H9 (cell line): ENCODE data around the gene NOL11. TPM values are rescaled to one million over a fixed set of nuclear protein-coding genes. Genes with fewer than 3 reads are reported as not detected.
"Not testable (repeated sequence)": the region's sequence is repeated elsewhere in the genome, so short reads cannot be mapped to it uniquely, and the experiment has no call there.

Source experiments
- DNase-seq: peaks from one replicate; pipeline ENCODE4 v3.0.0-alpha.2; 2017
- H2AFZ ChIP-seq: one replicate; pipeline ENCODE4 v1.6.1; 2013; ENCODE audit warnings: mild to moderate bottlenecking, low read length, control low read depth, moderate library complexity
- H2AK5ac ChIP-seq: 2 replicates; pipeline ENCODE4 v1.6.1; 2013; ENCODE audit warnings: low read length, control low read depth, mixed read lengths; ENCODE audit not compliant: insufficient read length
- H2BK120ac ChIP-seq: one replicate; pipeline ENCODE4 v1.6.1; 2013; ENCODE audit warnings: low read depth, mild to moderate bottlenecking, low read length, control low read depth, inconsistent platforms; ENCODE audit not compliant: poor library complexity, severe bottlenecking
- H2BK12ac ChIP-seq: 2 replicates; pipeline ENCODE4 v1.6.1; 2013; ENCODE audit warnings: low read length, control low read depth, mixed read lengths, low read depth; ENCODE audit not compliant: insufficient read length
- H2BK15ac ChIP-seq: 2 replicates; pipeline ENCODE4 v1.6.1; 2013; ENCODE audit warnings: low read depth, low read length, control low read depth
- H2BK20ac ChIP-seq: one replicate; pipeline ENCODE4 v1.6.1; 2013; ENCODE audit warnings: low read depth, mild to moderate bottlenecking, low read length, control low read depth, inconsistent platforms; ENCODE audit not compliant: poor library complexity, severe bottlenecking
- H2BK5ac ChIP-seq: 2 replicates; pipeline ENCODE4 v1.6.1; 2013; ENCODE audit warnings: low read length, control low read depth, mixed read lengths; ENCODE audit not compliant: insufficient read length
- H3K14ac ChIP-seq: 2 replicates; pipeline ENCODE4 v1.6.1; 2013; ENCODE audit warnings: low read length, control low read depth; ENCODE audit not compliant: insufficient read depth
- H3K18ac ChIP-seq: 2 replicates; pipeline ENCODE4 v1.6.1; 2013; ENCODE audit warnings: low read depth, mild to moderate bottlenecking, mixed read lengths, low read length, control low read depth; ENCODE audit not compliant: insufficient read length
- H3K23ac ChIP-seq: 2 replicates; pipeline ENCODE4 v1.6.1; 2013; ENCODE audit warnings: low read length, control low read depth, mixed read lengths, low read depth; ENCODE audit not compliant: insufficient read length
- H3K23me2 ChIP-seq: 2 replicates; pipeline ENCODE4 v1.6.1; 2013; ENCODE audit warnings: low read depth, mild to moderate bottlenecking, mixed read lengths, low read length, control low read depth; ENCODE audit not compliant: insufficient read length, poor library complexity, severe bottlenecking
- H3K27ac ChIP-seq: 2 replicates; pipeline ENCODE4 v1.5.1; 2013; ENCODE audit warnings: low read length, control low read depth, mixed read lengths, low read depth; ENCODE audit not compliant: insufficient read length
- H3K27me3 ChIP-seq: 2 replicates; pipeline ENCODE4 v1.6.1; 2013; ENCODE audit warnings: low read length, control low read depth, inconsistent platforms; ENCODE audit not compliant: insufficient read depth
- H3K4ac ChIP-seq: 2 replicates; pipeline ENCODE4 v1.6.1; 2013; ENCODE audit warnings: low read depth, mild to moderate bottlenecking, control low read depth, inconsistent platforms, low read length, moderate library complexity
- H3K4me1 ChIP-seq: 2 replicates; pipeline ENCODE4 v1.6.1; 2013; ENCODE audit warnings: low read length, control low read depth, inconsistent platforms; ENCODE audit not compliant: insufficient read depth
- H3K4me2 ChIP-seq: 2 replicates; pipeline ENCODE4 v1.6.1; 2013; ENCODE audit warnings: low read length, control low read depth, mixed read lengths; ENCODE audit not compliant: insufficient read length, insufficient read depth
- H3K56ac ChIP-seq: 2 replicates; pipeline ENCODE4 v1.6.1; 2013; ENCODE audit warnings: low read depth, mild to moderate bottlenecking, mixed read lengths, low read length, control low read depth; ENCODE audit not compliant: insufficient read length
- H3K79me1 ChIP-seq: 2 replicates; pipeline ENCODE4 v1.6.1; 2013; ENCODE audit warnings: low read depth, mild to moderate bottlenecking, moderate library complexity, low read length, control low read depth, inconsistent platforms; ENCODE audit not compliant: insufficient read depth, poor library complexity, severe bottlenecking
- H3K79me2 ChIP-seq: 2 replicates; pipeline ENCODE4 v1.6.1; 2013; ENCODE audit warnings: low read length, control low read depth, inconsistent platforms; ENCODE audit not compliant: insufficient read depth
- H3K9ac ChIP-seq: 2 replicates; pipeline ENCODE4 v1.6.1; 2013; ENCODE audit warnings: low read length, control low read depth, mixed read lengths; ENCODE audit not compliant: insufficient read length; ENCODE audit errors: extremely low read depth
- H3K9me3 ChIP-seq: one replicate; pipeline ENCODE4 v1.6.1; 2013; ENCODE audit warnings: low read depth, low read length, inconsistent platforms; ENCODE audit not compliant: control insufficient read depth
- H3T11ph ChIP-seq: one replicate; pipeline ENCODE4 v1.6.1; 2013; ENCODE audit warnings: mild to moderate bottlenecking, low read length, control low read depth, inconsistent platforms
- H4K20me1 ChIP-seq: one replicate; pipeline ENCODE4 v1.6.1; 2013; ENCODE audit not compliant: control insufficient read depth, insufficient read length, insufficient read depth
- H4K5ac ChIP-seq: 2 replicates; pipeline ENCODE4 v1.6.1; 2013; ENCODE audit warnings: low read depth, mild to moderate bottlenecking, mixed read lengths, low read length, control low read depth; ENCODE audit not compliant: insufficient read length
- H4K8ac ChIP-seq: replicated peaks from 2 replicates; pipeline ENCODE4 v1.6.1; 2013; ENCODE audit warnings: low read length, control low read depth, mixed read lengths, low read depth; ENCODE audit not compliant: insufficient read length
- H4K91ac ChIP-seq: 2 replicates; pipeline ENCODE4 v1.6.1; 2013; ENCODE audit warnings: low read depth, mild to moderate bottlenecking, moderate library complexity, mixed read lengths, low read length, control low read depth; ENCODE audit not compliant: insufficient read length
- H3K27ac Mint-ChIP-seq, 3 experiments: 2 replicates in 2 of 3; 3 replicates in 1 of 3; pipeline ENCODE4 v1.8.0; 2020 to 2021; ENCODE audit warnings: mixed read lengths in 3 of 3, mild to moderate bottlenecking in 1 of 3, moderate library complexity in 1 of 3
- H3K27me3 Mint-ChIP-seq: 2 replicates; pipeline ENCODE4 v1.8.0; 2021; ENCODE audit warnings: low read depth, mild to moderate bottlenecking, moderate library complexity, mixed read lengths
- H3K36me3 Mint-ChIP-seq, 3 experiments: 2 replicates in 2 of 3; 3 replicates in 1 of 3; pipeline ENCODE4 v1.8.0; 2020 to 2021; ENCODE audit warnings: low read depth in 3 of 3, mixed read lengths in 3 of 3; ENCODE audit not compliant: insufficient read depth in 1 of 3
- H3K4me1 Mint-ChIP-seq, 2 experiments: 2 replicates each; pipeline ENCODE4 v1.8.0; 2020; ENCODE audit warnings: mixed read lengths in 2 of 2
- H3K4me3 Mint-ChIP-seq, 2 experiments: 2 replicates in 1 of 2; 3 replicates in 1 of 2; pipeline ENCODE4 v1.8.0; 2020 to 2021; ENCODE audit warnings: mild to moderate bottlenecking in 2 of 2, mixed read lengths in 2 of 2, moderate library complexity in 1 of 2
- H3K9me3 Mint-ChIP-seq, 2 experiments: 2 replicates in 1 of 2; 3 replicates in 1 of 2; pipeline ENCODE4 v1.8.0; 2020; ENCODE audit warnings: mild to moderate bottlenecking in 2 of 2, mixed read lengths in 2 of 2, moderate library complexity in 1 of 2
- CTCF ChIP-seq: fragments of 200-600 bp; sonication (generic); conservative IDR thresholded peaks from 3 replicates; pipeline ENCODE4 v1.8.0; 2021; ENCODE audit warnings: antibody characterized with exemption, mild to moderate bottlenecking
- WGBS: extraction: QIAGEN DNeasy Blood & Tissue Kit; methylation state at CpG from one replicate; pipeline ENCODE4 v1.1.7; 2013; ENCODE audit warnings: missing lambda C conversion rate, low lambda C conversion rate, mixed read lengths; ENCODE audit not compliant: insufficient read length; ENCODE audit errors: extremely low coverage; 5-methylcytosine and 5-hydroxymethylcytosine counted together
- total RNA-seq: library from RNA; stranded (reverse); gene quantifications from 2 replicates; pipeline ENCODE4 v1.2.1, GENCODE V29; 2021

Gene NOL11
- total RNA-seq, 1 experiment from 2014 or later, result 114 TPM

DNA sequence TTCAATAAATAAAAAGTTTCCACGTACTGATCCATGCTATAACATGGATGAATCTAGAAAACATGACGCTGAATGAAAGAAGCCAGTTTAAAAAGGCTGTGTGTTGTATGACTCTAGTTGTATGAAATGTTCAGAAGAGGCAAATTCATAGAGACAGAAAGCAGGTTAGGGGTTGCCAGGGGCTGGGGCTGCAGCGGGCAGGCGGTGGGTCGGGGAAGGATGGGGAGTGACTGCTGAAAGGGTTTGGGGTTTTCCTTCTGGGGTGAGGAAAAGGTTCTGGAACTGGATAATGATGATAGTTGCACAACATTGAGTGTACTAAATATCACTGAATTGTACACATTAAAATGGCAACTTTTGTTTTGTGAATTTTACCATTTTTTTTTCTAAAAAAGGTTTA lies 36.3 kb downstream of the NOL11 start:
- H3K4me2 ChIP-seq, result no peak overlapping the region
- H3K4me3 Mint-ChIP-seq, result 0 out of 5 replicates have a peak overlapping the region, but pooled peaks of 1 of the 2 experiments have one; percentile 3
- H3T11ph ChIP-seq, result no peak overlapping the region
- H3K9me3 ChIP-seq, result no peaks in the 10 kb centered on the region
- H3K23me2 ChIP-seq, result no peaks in the 10 kb centered on the region
- H2BK12ac ChIP-seq, result no peak overlapping the region
- no peak overlapping the region for H2BK15ac ChIP-seq
- H2BK120ac ChIP-seq, result no peak overlapping the region
- H3K27ac Mint-ChIP-seq, result peak overlapping the region; percentile 30 to 95 (median 59); a peak in 4 of 7 replicates
- no peak overlapping the region for H3K56ac ChIP-seq
- no peak overlapping the region for H4K8ac ChIP-seq
- H3K27me3 ChIP-seq, result no peaks in the 10 kb centered on the region
- H4K91ac ChIP-seq, result no peak overlapping the region
- H3K4me1 ChIP-seq, result peaks cover 4% of the 10 kb centered on the region; the same call in 1 of the 2 replicates
- H2BK20ac ChIP-seq, result no peak overlapping the region
- H4K5ac ChIP-seq, result no peak overlapping the region
- no peaks in the 10 kb centered on the region for H3K79me1 ChIP-seq
- peaks cover 43 to 46% of the 10 kb centered on the region in 2 experiments for H3K4me1 Mint-ChIP-seq
- no peak overlapping the region for H3K27ac ChIP-seq
- H3K23ac ChIP-seq, result no peak overlapping the region
- no peak overlapping the region for H3K18ac ChIP-seq
- H4K20me1 ChIP-seq, result no peaks in the 10 kb centered on the region
- no CpG with 5 or more reads among the region's 5 CpGs for WGBS
- DNase-seq, result no peak
- no peak overlapping the region for H2AFZ ChIP-seq
- H3K9me3 Mint-ChIP-seq, result peaks cover 14 to 17% of the 10 kb centered on the region in 2 experiments
- no peak overlapping the region for H3K9ac ChIP-seq
- no peak overlapping the region for H2BK5ac ChIP-seq
- H3K36me3 Mint-ChIP-seq, result peaks cover 20 to 43% (median 29%) of the 10 kb centered on the region in 3 experiments
- H3K4ac ChIP-seq, result no peak overlapping the region
- no peaks in the 10 kb centered on the region for H3K79me2 ChIP-seq
- H3K14ac ChIP-seq, result no peak overlapping the region
- TF ChIP-seq CTCF, result no peak
- H3K27me3 Mint-ChIP-seq, result no peaks in the 10 kb centered on the region
- H2AK5ac ChIP-seq, result no peak overlapping the region

GRCh38 chr17:67754686-67755085 lies 37.0 kb downstream of the NOL11 start:
- not testable (repeated sequence) for H2BK5ac ChIP-seq, H3K79me1 ChIP-seq, H3K27ac ChIP-seq, H3K4ac ChIP-seq, DNase-seq, H3K4me1 ChIP-seq, H3K27me3 ChIP-seq, H3K9me3 ChIP-seq, H4K5ac ChIP-seq, H4K8ac ChIP-seq, H3K23me2 ChIP-seq, H3K14ac ChIP-seq, H2BK120ac ChIP-seq, H2BK15ac ChIP-seq, H3K18ac ChIP-seq, H3K27me3 Mint-ChIP-seq, H3K56ac ChIP-seq, H2AK5ac ChIP-seq, H2AFZ ChIP-seq, H3K4me2 ChIP-seq, H3K23ac ChIP-seq, H4K91ac ChIP-seq, H2BK12ac ChIP-seq, H3K4me3 Mint-ChIP-seq, H3T11ph ChIP-seq, H3K79me2 ChIP-seq, H3K9ac ChIP-seq, H2BK20ac ChIP-seq, H4K20me1 ChIP-seq
- Mint-ChIP-seq H3K4me1 (peaks cover 49 to 52% of the 10 kb centered on the region in 2 experiments), H3K9me3 (peaks cover 14 to 17% of the 10 kb centered on the region in 2 experiments), H3K27ac (peak overlapping the region in 1 of 3 experiments; percentile 23; a peak in 1 of 7 replicates), H3K36me3 (peaks cover 17 to 37% (median 25%) of the 10 kb centered on the region in 3 experiments)
- no CpG with 5 or more reads among the region's 8 CpGs for whole genome bisulfite sequencing
